GM12878 (cell line): ENCODE data around the gene NDUFV1.

Experiments used
- CEBPZ ChIP-seq: fragments of 150-350 bp; IDR thresholded peaks from 2 replicates; pipeline ENCODE4 v1.6.1; 2016; ENCODE audit warnings: low read depth, low read length
- CHD2 ChIP-seq: IDR thresholded peaks from 2 replicates; pipeline ENCODE4 v1.6.1; 2011; ENCODE audit warnings: low read depth, low read length, improper control_type of control experiment, borderline replicate concordance
- CTCF ChIP-seq, 3 experiments: IDR thresholded peaks in 2 of 3; conservative IDR thresholded peaks in 1 of 3; 2 replicates each; pipeline ENCODE4 v1.5.1; 2011; ENCODE audit warnings: low read depth in 3 of 3, low read length in 3 of 3, mild to moderate bottlenecking in 3 of 3, control low read depth in 2 of 3, moderate library complexity in 2 of 3, inconsistent platforms in 1 of 3, mixed read lengths in 1 of 3; ENCODE audit not compliant: control insufficient read depth in 2 of 3, insufficient read depth in 1 of 3; ENCODE audit errors: extremely low read depth in 1 of 3
- FOXK2 ChIP-seq: fragments of 450-650 bp; IDR thresholded peaks from 2 replicates; pipeline ENCODE4 v1.6.1; 2017; ENCODE audit warnings: mild to moderate bottlenecking, moderate library complexity
- IKZF1 ChIP-seq: fragments of 450-650 bp; conservative IDR thresholded peaks from 2 replicates; pipeline ENCODE4 v1.6.1; 2017; ENCODE audit warnings: antibody characterized with exemption, mild to moderate bottlenecking
- KDM1A ChIP-seq: fragments of 200-600 bp; sonication (generic); IDR thresholded peaks from 2 replicates; pipeline ENCODE4 v1.6.1; 2016; ENCODE audit warnings: borderline replicate concordance
- MAX ChIP-seq: IDR thresholded peaks from 2 replicates; pipeline ENCODE4 v1.6.1; 2012; ENCODE audit warnings: low read depth, low read length, improper control_type of control experiment
- POLR2A ChIP-seq: IDR thresholded peaks from 2 replicates; pipeline ENCODE4 v1.6.1; 2011; ENCODE audit warnings: low read depth, mild to moderate bottlenecking, low read length
- POLR2AphosphoS5 ChIP-seq: IDR thresholded peaks from 2 replicates; pipeline ENCODE4 v1.6.1; 2011; ENCODE audit warnings: mild to moderate bottlenecking, low read length, inconsistent platforms
- RCOR1 ChIP-seq: conservative IDR thresholded peaks from 2 replicates; pipeline ENCODE4 v1.6.1; 2012; ENCODE audit warnings: low read depth, low read length, improper control_type of control experiment
- ZNF24 ChIP-seq: fragments of 450-650 bp; IDR thresholded peaks from 2 replicates; pipeline ENCODE4 v1.6.1; 2017; ENCODE audit warnings: antibody characterized with exemption, mild to moderate bottlenecking
- ZNF274 ChIP-seq: IDR thresholded peaks from one replicate; pipeline ENCODE4 v1.8.0; 2011; ENCODE audit not compliant: insufficient read length, insufficient read depth
- ZZZ3 ChIP-seq: IDR thresholded peaks from 2 replicates; pipeline ENCODE4 v1.6.1; 2011; ENCODE audit warnings: low read depth; ENCODE audit not compliant: control insufficient read depth, insufficient read length

GRCh38 chr11:67640758-67641337 lies 34.1 kb downstream of the NDUFV1 start:
- TF ChIP-seq MAX (no peak), POLR2AphosphoS5 (no peak), IKZF1 (no peak), ZNF274 (no peak), CHD2 (no peak), FOXK2 (no peak), CTCF (IDR thresholded peaks at IDR 0.05 in 2 of 3, conservative IDR thresholded peaks at IDR 0.05 in 1 of 3; ENCODE audit: control insufficient read depth in 2 of 3, extremely low read depth in 1 of 3, insufficient read depth in 1 of 3, low read depth in 3 of 3, low read length in 3 of 3) (no peak), ZZZ3 (no peak), ZNF24 (no peak), RCOR1 (no peak), POLR2A (no peak), CEBPZ (no peak), KDM1A (no peak)
